ENCODE data around the gene SLC12A3. TPM values are rescaled to one million over a fixed set of nuclear protein-coding genes. Genes with fewer than 3 reads are reported as not detected.
A peak's percentile ranks its signal among the peaks of the same experiment; 100 is the strongest.

Gene SLC12A3
- total and polyA plus RNA-seq, 2 experiments from 2014 or later, result not detected

DNA sequence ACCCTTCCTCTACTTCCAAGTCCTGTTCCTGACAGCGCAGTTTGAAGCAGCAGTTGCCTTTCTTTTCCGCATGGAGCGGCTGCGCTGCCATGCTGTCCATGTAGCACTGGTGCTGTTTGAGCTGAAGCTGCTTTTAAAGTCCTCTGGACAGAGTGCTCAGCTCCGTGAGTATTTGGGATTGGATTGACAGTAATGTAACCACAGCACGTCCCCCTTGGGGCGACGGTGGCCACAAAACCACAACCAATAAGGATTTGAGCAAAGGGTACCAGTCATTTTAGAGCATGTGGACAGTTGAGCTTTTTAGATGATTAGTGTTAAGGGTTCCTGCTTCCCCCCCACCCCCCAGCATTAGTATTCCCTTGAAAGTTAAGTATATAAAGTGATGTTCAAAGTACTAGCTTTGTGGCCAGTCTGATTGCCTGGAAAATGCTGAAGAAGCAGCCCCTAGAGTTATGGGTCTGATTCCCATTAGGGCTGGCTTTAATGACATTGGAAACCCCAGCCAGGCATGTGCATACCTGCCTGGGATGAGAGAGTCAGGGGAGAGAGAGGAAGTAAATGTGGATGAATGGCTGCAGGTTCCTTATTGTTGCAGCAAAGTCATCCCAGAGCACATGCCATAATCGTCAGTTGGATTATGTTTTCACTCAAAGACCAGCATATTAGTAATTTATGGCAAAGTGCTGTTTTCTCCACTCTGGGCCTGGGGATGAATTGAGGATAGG lies 31.6 kb upstream of the SLC12A3 start:
- TF ChIP-seq CTCF (IDR thresholded peaks at IDR 0.05; ENCODE audit: low read depth, low read length), result no peak
- Histone ChIP-seq H3K9me3 (ENCODE audit: low read depth) (no peaks in the 10 kb centered on the region), H3K4me1 (ENCODE audit: low read depth) (no peaks in the 10 kb centered on the region), H3K4me3 (no peak overlapping the region), H3K27me3 (no peaks in the 10 kb centered on the region), H3K27ac (no peak overlapping the region), H3K36me3 (peaks cover 23% of the 10 kb centered on the region)
- DNase-seq (ENCODE audit: low read depth in 1 of 2, low spot score in 1 of 2), result no peak

DNA sequence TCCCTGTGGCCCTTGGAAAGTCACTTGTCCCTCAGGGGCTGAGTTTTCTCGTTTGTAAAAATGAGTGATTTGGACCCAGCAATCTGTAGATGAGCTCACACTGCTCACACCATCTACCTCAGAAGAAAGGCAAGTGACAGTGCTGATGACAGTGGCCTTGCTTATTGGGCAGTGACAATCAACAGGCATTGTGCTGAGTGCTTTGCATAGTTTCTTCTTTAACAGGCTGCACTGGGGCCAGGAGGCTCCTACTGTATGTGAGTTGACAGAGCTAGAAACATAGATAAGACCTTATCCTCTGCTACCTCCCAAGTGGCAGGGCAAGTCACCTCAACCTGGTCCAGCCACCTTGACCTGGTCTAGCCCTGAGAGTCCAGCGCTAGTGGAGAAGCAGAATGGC lies 29.7 kb upstream of the SLC12A3 start:
- no peaks in the 10 kb centered on the region for H3K4me1 ChIP-seq (ENCODE audit: low read depth)
- no peak overlapping the region for H3K4me3 ChIP-seq
- DNase-seq (ENCODE audit: low read depth in 1 of 2, low spot score in 1 of 2), result no peak
- H3K27ac ChIP-seq, result no peak overlapping the region
- H3K27me3 ChIP-seq, result no peaks in the 10 kb centered on the region
- TF ChIP-seq CTCF (IDR thresholded peaks at IDR 0.05; ENCODE audit: low read depth, low read length), result no peak
- H3K9me3 ChIP-seq (ENCODE audit: low read depth), result no peaks in the 10 kb centered on the region
- peaks cover 25% of the 10 kb centered on the region for H3K36me3 ChIP-seq

GRCh38 chr16:56836410-56837230 lies 28.4 kb upstream of the SLC12A3 start:
- no peaks in the 10 kb centered on the region for H3K27me3 ChIP-seq
- H3K4me1 ChIP-seq (ENCODE audit: low read depth), result no peaks in the 10 kb centered on the region
- peaks cover 27% of the 10 kb centered on the region for H3K36me3 ChIP-seq
- no peak for TF ChIP-seq CTCF (IDR thresholded peaks at IDR 0.05; ENCODE audit: low read depth, low read length)
- no peak overlapping the region for H3K4me3 ChIP-seq
- DNase-seq (ENCODE audit: low read depth in 1 of 2, low spot score in 1 of 2), result peak in 1 of 2 donors; percentile 27
- H3K27ac ChIP-seq, result peak overlapping the region; percentile 78
- no peaks in the 10 kb centered on the region for H3K9me3 ChIP-seq (ENCODE audit: low read depth)

DNA sequence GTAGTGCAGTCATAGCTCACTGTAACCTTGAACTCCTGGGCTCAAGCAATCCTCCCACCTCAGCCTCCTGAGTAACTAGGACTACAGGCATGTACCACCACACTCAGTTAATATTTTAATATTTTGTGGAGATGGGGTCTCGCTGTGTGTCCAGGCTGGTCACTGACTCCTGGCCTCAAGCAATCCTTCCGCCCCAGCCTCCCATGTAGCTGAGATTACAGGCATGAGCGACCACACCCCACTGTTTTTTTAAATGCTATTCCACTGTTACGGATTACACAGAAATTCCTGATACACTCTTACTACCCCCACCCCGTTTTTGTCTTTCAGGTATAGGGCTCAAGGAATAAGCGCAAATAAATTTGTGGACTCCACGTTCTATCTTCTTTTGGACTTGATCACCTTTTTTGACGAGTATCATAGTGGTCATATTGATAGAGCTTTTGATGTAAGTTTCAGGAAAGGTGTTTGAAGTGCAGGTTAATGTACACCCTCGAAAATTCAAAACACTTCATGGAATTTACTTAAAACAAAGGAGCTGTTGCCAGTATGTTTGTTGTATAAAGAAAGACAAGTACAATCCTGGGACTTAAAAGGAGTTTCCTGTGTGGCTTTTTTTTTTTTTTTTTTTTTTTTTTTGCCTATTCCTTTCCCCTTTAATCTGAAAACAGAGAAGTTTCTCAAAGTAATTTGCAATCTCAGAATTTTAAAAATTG lies 26.2 kb upstream of the SLC12A3 start:
- Histone ChIP-seq H3K27ac (no peak overlapping the region), H3K36me3 (peaks cover 33% of the 10 kb centered on the region), H3K4me3 (no peak overlapping the region), H3K27me3 (no peaks in the 10 kb centered on the region), H3K9me3 (ENCODE audit: low read depth) (no peaks in the 10 kb centered on the region), H3K4me1 (ENCODE audit: low read depth) (no peaks in the 10 kb centered on the region)
- TF ChIP-seq CTCF (IDR thresholded peaks at IDR 0.05; ENCODE audit: low read depth, low read length), result no peak
- no peak for DNase-seq (ENCODE audit: low read depth in 1 of 2, low spot score in 1 of 2)

DNA sequence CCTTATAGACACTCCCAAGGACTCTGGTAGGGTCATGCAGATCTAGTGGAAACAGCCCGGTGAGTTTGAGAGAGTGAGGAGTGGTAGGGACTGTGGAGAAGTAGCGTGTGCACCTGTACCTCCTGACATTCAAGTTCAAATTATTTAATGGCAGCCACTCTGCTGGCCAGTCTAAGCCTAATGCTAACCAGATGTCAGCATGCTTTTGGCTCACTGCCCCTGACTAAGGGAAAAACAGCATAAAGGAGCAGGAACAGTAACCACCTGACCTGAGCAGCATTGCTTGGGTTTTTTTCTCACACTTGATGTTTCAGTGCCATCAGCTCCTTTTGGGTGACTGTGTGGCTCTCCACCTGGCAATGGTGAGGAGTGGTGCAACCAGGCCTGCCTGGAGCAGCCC lies 23.8 kb upstream of the SLC12A3 start:
- no peak for TF ChIP-seq CTCF (IDR thresholded peaks at IDR 0.05; ENCODE audit: low read depth, low read length)
- Histone ChIP-seq H3K27me3 (no peaks in the 10 kb centered on the region), H3K27ac (no peak overlapping the region), H3K36me3 (peaks cover 45% of the 10 kb centered on the region), H3K4me3 (no peak overlapping the region), H3K9me3 (ENCODE audit: low read depth) (no peaks in the 10 kb centered on the region), H3K4me1 (ENCODE audit: low read depth) (no peaks in the 10 kb centered on the region)
- peak in 1 of 2 donors; percentile 44 for DNase-seq (ENCODE audit: low read depth in 1 of 2, low spot score in 1 of 2)
